Thoracic aorta (tissue), 2 donors: ENCODE results near the gene MAP3K10. TPM values are rescaled to one million over a fixed set of nuclear protein-coding genes. Genes with fewer than 3 reads are reported as not detected.

Experiments
- ATAC-seq: fragments of 150-250 bp; one replicate; pipeline ENCODE4 v1.8.0; 2017; ENCODE audit warnings: low read depth; ENCODE audit not compliant: insufficient number of reproducible peaks, low FRiP score
- DNase-seq: peaks from one replicate; pipeline ENCODE4 v3.0.0-alpha.2; 2020; ENCODE audit warnings: low spot score
- H3K27ac ChIP-seq, 2 donors: fragments of 200-600 bp; sonication (generic); 1 replicate in 1 of 2; 2 replicates in 1 of 2; pipeline ENCODE4 v1.5.1; 2016; ENCODE audit warnings: mild to moderate bottlenecking in 2 of 2, moderate library complexity in 2 of 2
- H3K27me3 ChIP-seq: fragments of 200-600 bp; sonication (generic); replicated peaks from 2 replicates; pipeline ENCODE4 v1.6.0; 2016; ENCODE audit warnings: mild to moderate bottlenecking; ENCODE audit not compliant: insufficient read depth
- H3K36me3 ChIP-seq: fragments of 200-600 bp; sonication (generic); one replicate; pipeline ENCODE4 v1.5.1; 2016
- H3K4me1 ChIP-seq, 2 donors: fragments of 200-600 bp; sonication (generic); 1 replicate in 1 of 2; 2 replicates in 1 of 2; pipeline versions ENCODE4 v1.5.1 to v1.6.0; 2016; ENCODE audit warnings: low read depth in 2 of 2, mild to moderate bottlenecking in 1 of 2; ENCODE audit not compliant: control insufficient read depth in 1 of 2
- H3K4me3 ChIP-seq: fragments of 200-600 bp; sonication (generic); 2 replicates; pipeline ENCODE4 v1.5.1; 2016; ENCODE audit warnings: mild to moderate bottlenecking
- H3K9me3 ChIP-seq: fragments of 200-600 bp; sonication (generic); 2 replicates; pipeline ENCODE4 v1.5.1; 2016
- CTCF ChIP-seq: fragments of 200-600 bp; sonication (generic); IDR thresholded peaks from one replicate; pipeline ENCODE4 v1.5.1; 2019; ENCODE audit warnings: antibody characterized with exemption
- total RNA-seq, 2 donors: library from RNA; depleted of rRNA; stranded (reverse); fragments of >200 nt; gene quantifications; one replicate each; pipeline versions ENCODE4 v1.1.0 to v1.2.3, GENCODE V29; 2016

MAP3K10 gene
- total RNA-seq, 2 donors from 2014 or later = 30.2 to 32.5 TPM

- DNase-seq = no peak
Observed at GRCh38 chr19:40147338-40147692, 43.9 kb upstream of the MAP3K10 start.

GRCh38 chr19:40147693-40148347 lies 43.4 kb upstream of the MAP3K10 start:
- H3K4me1 ChIP-seq = peaks cover 13 to 17% of the 10 kb centered on the region in 2 donors
- H3K9me3 ChIP-seq = no peaks in the 10 kb centered on the region
- ATAC-seq (peak; percentile 45), DNase-seq (no peak)
- no peaks in the 10 kb centered on the region for H3K36me3 ChIP-seq
- no peak for TF ChIP-seq CTCF
- no peak overlapping the region for H3K27ac ChIP-seq
- H3K4me3 ChIP-seq = peak overlapping the region; percentile 58
- no peaks in the 10 kb centered on the region for H3K27me3 ChIP-seq

More at GRCh38 chr19:40147338-40147692, 43.9 kb upstream of the MAP3K10 start:
- no peaks in the 10 kb centered on the region for H3K9me3 ChIP-seq
- peak overlapping the region; percentile 58 for H3K4me3 ChIP-seq
- ATAC-seq = no peak
- TF ChIP-seq CTCF = no peak
- no peaks in the 10 kb centered on the region for H3K27me3 ChIP-seq
- peaks cover 13 to 17% of the 10 kb centered on the region in 2 donors for H3K4me1 ChIP-seq
- no peak overlapping the region for H3K27ac ChIP-seq
- H3K36me3 ChIP-seq = no peaks in the 10 kb centered on the region

GRCh38 chr19:40149501-40149900 lies 41.7 kb upstream of the MAP3K10 start:
- no peaks in the 10 kb centered on the region for H3K9me3 ChIP-seq
- TF ChIP-seq CTCF = no peak
- ATAC-seq (no peak), DNase-seq (no peak)
- H3K27me3 ChIP-seq = no peaks in the 10 kb centered on the region
- H3K4me3 ChIP-seq = no peak overlapping the region
- H3K4me1 ChIP-seq = peaks cover 0 to 3% of the 10 kb centered on the region in 2 donors
- H3K27ac ChIP-seq = no peak overlapping the region
- no peaks in the 10 kb centered on the region for H3K36me3 ChIP-seq

GRCh38 chr19:40150170-40150569 lies 41.1 kb upstream of the MAP3K10 start:
- Histone ChIP-seq H3K9me3 (peaks cover under 1% of the 10 kb centered on the region), H3K4me1 (peaks cover 0 to 3% of the 10 kb centered on the region in 2 donors), H3K27ac (no peak overlapping the region), H3K4me3 (no peak overlapping the region), H3K27me3 (no peaks in the 10 kb centered on the region), H3K36me3 (no peaks in the 10 kb centered on the region)
- TF ChIP-seq CTCF = no peak
- DNase-seq (no peak), ATAC-seq (no peak)

GRCh38 chr19:40154121-40154680 lies 37.0 kb upstream of the MAP3K10 start:
- ATAC-seq = no peak
- no peak for DNase-seq
- no peak for TF ChIP-seq CTCF

More at GRCh38 chr19:40154121-40154680, 37.0 kb upstream of the MAP3K10 start:
- Histone ChIP-seq H3K27me3 (no peaks in the 10 kb centered on the region), H3K9me3 (peaks cover 4% of the 10 kb centered on the region), H3K27ac (no peak overlapping the region), H3K36me3 (no peaks in the 10 kb centered on the region), H3K4me1 (no peaks in the 10 kb centered on the region), H3K4me3 (no peak overlapping the region)
